IMR-90 (cell line): Measurements from ENCODE around the gene TMED8. TPM values are rescaled to one million over a fixed set of nuclear protein-coding genes. Genes with fewer than 3 reads are reported as not detected.

Experiments used
- ATAC-seq: fragments of 200-7000 bp; cut with Tn5 transposase; 2 replicates; pipeline ENCODE4 v1.9.1; 2020; ENCODE audit warnings: low read depth, mild to moderate bottlenecking, moderate library complexity
- BruUV-seq: library from RNA; stranded (reverse); fragments of 400-500 nt; replicated peaks from 2 replicates; lab custom pipeline; 2021; lab: Mats Ljungman, UMichigan
- CTCF ChIA-PET: fragments of 300-600 bp; formaldehyde crosslinking; extraction: SDS; loops from one replicate; lab custom pipeline; 2021; ENCODE audit warnings: antibody characterized with exemption; lab: Yijun Ruan, JAX
- POLR2A ChIA-PET: fragments of 300-600 bp; sonication (Branson Sonifier 250); formaldehyde crosslinking; loops from one replicate; lab custom pipeline; 2022; ENCODE audit warnings: antibody characterized with exemption; ENCODE audit not compliant: unreplicated experiment; lab: Charles Lee
- DNase-seq: peaks from one replicate; pipeline ENCODE4 v3.0.0; 2013
- H2AFZ ChIP-seq: replicated peaks from 2 replicates; pipeline ENCODE3; 2013; ENCODE audit warnings: low read length, mild to moderate bottlenecking; ENCODE audit not compliant: poor library complexity
- H2AK5ac ChIP-seq: 2 replicates; pipeline ENCODE4 v1.6.1; 2013; ENCODE audit warnings: low read depth, low read length, inconsistent platforms
- H2AK9ac ChIP-seq: replicated peaks from 2 replicates; pipeline ENCODE3; 2013; ENCODE audit warnings: mild to moderate bottlenecking, low read depth, low read length, moderate library complexity; ENCODE audit not compliant: poor library complexity
- H2BK120ac ChIP-seq: 2 replicates; pipeline ENCODE4 v1.6.1; 2013; ENCODE audit warnings: low read depth, low read length, inconsistent platforms
- H2BK15ac ChIP-seq: 3 replicates; pipeline ENCODE4 v1.6.1; 2013; ENCODE audit warnings: low read depth, low read length, inconsistent platforms
- H2BK20ac ChIP-seq: 2 replicates; pipeline ENCODE4 v1.6.1; 2013; ENCODE audit warnings: low read depth, mild to moderate bottlenecking, inconsistent platforms, low read length, moderate library complexity
- H2BK5ac ChIP-seq: 2 replicates; pipeline ENCODE4 v1.6.1; 2013; ENCODE audit warnings: mild to moderate bottlenecking, low read depth, low read length, inconsistent platforms; ENCODE audit not compliant: poor library complexity, severe bottlenecking
- H3K14ac ChIP-seq: replicated peaks from 2 replicates; pipeline ENCODE4 v1.6.1; 2013; ENCODE audit warnings: low read depth, low read length, inconsistent platforms
- H3K18ac ChIP-seq: 2 replicates; pipeline ENCODE4 v1.6.1; 2013; ENCODE audit warnings: low read depth, low read length, control low read depth
- H3K23ac ChIP-seq: 2 replicates; pipeline ENCODE4 v1.6.1; 2013; ENCODE audit warnings: low read depth, low read length, inconsistent platforms
- H3K27ac ChIP-seq: 2 replicates; pipeline ENCODE4 v1.5.1; 2013; ENCODE audit warnings: mild to moderate bottlenecking, control low read depth, low read length; ENCODE audit not compliant: insufficient read depth
- H3K27me3 ChIP-seq: 2 replicates; pipeline ENCODE4 v1.6.1; 2013; ENCODE audit warnings: low read length; ENCODE audit not compliant: control insufficient read depth, insufficient read depth
- H3K36me3 ChIP-seq: 2 replicates; pipeline ENCODE4 v1.6.1; 2013; ENCODE audit warnings: low read length, mixed read lengths; ENCODE audit not compliant: control insufficient read depth, insufficient read depth
- H3K4ac ChIP-seq: 2 replicates; pipeline ENCODE4 v1.6.1; 2013; ENCODE audit warnings: low read depth, low read length, inconsistent platforms
- H3K4me1 ChIP-seq: 2 replicates; pipeline ENCODE4 v1.6.1; 2013; ENCODE audit warnings: low read length, mixed read lengths; ENCODE audit not compliant: control insufficient read depth, insufficient read depth
- H3K4me2 ChIP-seq: 2 replicates; pipeline ENCODE4 v1.6.1; 2013; ENCODE audit warnings: low read depth, mild to moderate bottlenecking, control low read depth, low read length, moderate library complexity
- H3K4me3 ChIP-seq: 2 replicates; pipeline ENCODE4 v1.5.1; 2013; ENCODE audit warnings: low read depth, mild to moderate bottlenecking, control low read depth, low read length, moderate library complexity; ENCODE audit not compliant: insufficient read depth
- H3K56ac ChIP-seq: 2 replicates; pipeline ENCODE4 v1.6.1; 2013; ENCODE audit warnings: low read length, inconsistent platforms; ENCODE audit not compliant: insufficient read depth; ENCODE audit errors: extremely low read depth
- H3K79me1 ChIP-seq, 2 experiments: 2 replicates each; pipeline ENCODE4 v1.6.1; 2013; ENCODE audit warnings: low read length in 2 of 2, inconsistent platforms in 1 of 2, low read depth in 1 of 2
- H3K9ac ChIP-seq: 2 replicates; pipeline ENCODE4 v1.6.1; 2013; ENCODE audit warnings: low read depth, low read length, control low read depth
- H3K9me1 ChIP-seq: 2 replicates; pipeline ENCODE4 v1.6.1; 2013; ENCODE audit warnings: low read length, inconsistent platforms; ENCODE audit not compliant: insufficient read depth
- H3K9me3 ChIP-seq: 2 replicates; pipeline ENCODE4 v1.6.1; 2013; ENCODE audit warnings: low read length; ENCODE audit not compliant: control insufficient read depth, insufficient read depth
- H4K20me1 ChIP-seq: 2 replicates; pipeline ENCODE4 v1.6.1; 2013; ENCODE audit warnings: low read length, inconsistent platforms; ENCODE audit not compliant: insufficient read depth
- H4K5ac ChIP-seq: 2 replicates; pipeline ENCODE4 v1.6.1; 2013; ENCODE audit warnings: mild to moderate bottlenecking, low read depth, low read length, control low read depth
- H4K8ac ChIP-seq, 2 experiments: 2 replicates each; pipeline ENCODE4 v1.6.1; 2013; ENCODE audit warnings: low read depth in 2 of 2, low read length in 2 of 2, control low read depth in 1 of 2, inconsistent platforms in 1 of 2
- H4K91ac ChIP-seq: 2 replicates; pipeline ENCODE4 v1.6.1; 2013; ENCODE audit warnings: low read depth, low read length, inconsistent platforms; ENCODE audit not compliant: insufficient read depth
- BHLHE40 ChIP-seq: fragments of 150-350 bp; IDR thresholded peaks from 2 replicates; pipeline ENCODE4 v1.6.1; 2016; ENCODE audit warnings: mild to moderate bottlenecking, low read depth, low read length
- CEBPB ChIP-seq: IDR thresholded peaks from 2 replicates; pipeline ENCODE4 v1.6.1; 2012; ENCODE audit warnings: low read depth, low read length, improper control_type of control experiment
- CTCF ChIP-seq: conservative IDR thresholded peaks from 2 replicates; pipeline ENCODE4 v1.5.1; 2012; ENCODE audit warnings: mild to moderate bottlenecking, low read depth, low read length, improper control_type of control experiment
- ELK1 ChIP-seq: fragments of 150-350 bp; IDR thresholded peaks from 2 replicates; pipeline ENCODE4 v1.6.1; 2016; ENCODE audit warnings: low read depth, mild to moderate bottlenecking, low read length, moderate library complexity, borderline replicate concordance
- FOS ChIP-seq: fragments of 150-350 bp; IDR thresholded peaks from 2 replicates; pipeline ENCODE4 v1.6.1; 2016; ENCODE audit warnings: low read depth, low read length
- MAFK ChIP-seq: IDR thresholded peaks from 2 replicates; pipeline ENCODE4 v1.6.1; 2012; ENCODE audit warnings: low read depth, low read length, improper control_type of control experiment
- MXI1 ChIP-seq: IDR thresholded peaks from 2 replicates; pipeline ENCODE4 v1.6.1; 2012; ENCODE audit warnings: low read depth, mild to moderate bottlenecking, low read length, moderate library complexity, borderline replicate concordance
- NFE2L2 ChIP-seq: fragments of 150-350 bp; IDR thresholded peaks from 2 replicates; pipeline ENCODE4 v1.6.1; 2016; ENCODE audit warnings: low read depth, mild to moderate bottlenecking, low read length
- POLR2A ChIP-seq: IDR thresholded peaks from 2 replicates; pipeline ENCODE4 v1.6.1; 2012; ENCODE audit warnings: mild to moderate bottlenecking, low read depth, low read length
- RAD21 ChIP-seq: IDR thresholded peaks from 2 replicates; pipeline ENCODE4 v1.6.1; 2012; ENCODE audit warnings: low read length, improper control_type of control experiment
- RCOR1 ChIP-seq: IDR thresholded peaks from 2 replicates; pipeline ENCODE4 v1.6.1; 2012; ENCODE audit warnings: mild to moderate bottlenecking, low read length, improper control_type of control experiment; ENCODE audit not compliant: insufficient replicate concordance
- RFX5 ChIP-seq: IDR thresholded peaks from 2 replicates; pipeline ENCODE4 v1.8.0; 2012; ENCODE audit warnings: low read depth, mild to moderate bottlenecking, low read length, moderate library complexity
- SMC3 ChIP-seq: fragments of 150-350 bp; IDR thresholded peaks from 2 replicates; pipeline ENCODE4 v1.6.1; 2016; ENCODE audit warnings: low read depth, mild to moderate bottlenecking, antibody characterized with exemption, low read length, moderate library complexity
- USF2 ChIP-seq: fragments of 150-350 bp; IDR thresholded peaks from 2 replicates; pipeline ENCODE4 v1.6.1; 2017; ENCODE audit warnings: mild to moderate bottlenecking, antibody characterized with exemption, low read length, low read depth
- WGBS, 2 experiments: methylation state at CpG; one replicate each; pipeline versions ENCODE4 v1.1.5 to v1.1.7; 2013; ENCODE audit warnings: missing lambda C conversion rate in 2 of 2; ENCODE audit not compliant: insufficient read length in 1 of 2; ENCODE audit errors: extremely low coverage in 2 of 2; 5-methylcytosine and 5-hydroxymethylcytosine counted together
- dilution Hi-C: fragments of 300-500 bp; cut with HindIII; formaldehyde crosslinking; loops from one replicate; pipeline ENCODE4 v1.14.3; 2018; ENCODE audit warnings: low sequenced_read_pairs; ENCODE audit not compliant: unreplicated experiment
- in situ Hi-C: fragments of 300-500 bp; cut with MboI; formaldehyde crosslinking; loops from 3 replicates; pipeline ENCODE4 v1.14.3; 2019; ENCODE audit warnings: low sequenced_read_pairs, inconsistent platforms, mixed read lengths
- intact Hi-C: fragments of 100-400 bp; cut with micrococcal nuclease; formaldehyde crosslinking; loops from 2 replicates; pipeline ENCODE4 v1.10.0; 2022
- polyA plus RNA-seq, 3 experiments: library from polyadenylated mRNA; depleted of rRNA; stranded (reverse); fragments of >200 nt; gene quantifications; 2 replicates each; pipeline ENCODE4 v1.2.3, GENCODE V29; 2012; ENCODE audit warnings: low replicate concordance in 1 of 3
- total RNA-seq: library from RNA; depleted of rRNA; stranded (reverse); fragments of >200 nt; gene quantifications from 2 replicates; pipeline ENCODE4 v1.2.3, GENCODE V29; 2012

The TMED8 gene
- total and polyA plus RNA-seq, 2 of the 4 experiments (the other 2 are of a cell fraction), result 2.2 to 5.0 TPM

- TF ChIP-seq SMC3, result no peak; the same call in 1 of the 2 replicates
Observed at GRCh38 chr14:77314043-77314442, 62.9 kb downstream of the TMED8 start (continued).

GRCh38 chr14:77313371-77313770 lies 63.5 kb downstream of the TMED8 start:
- in situ Hi-C loops, result loop anchor here (25.0 kb wide), 1 partner anchor 426 kb away; no protein-coding TSS in a partner anchor
- Histone ChIP-seq H3K36me3 (no peaks in the 10 kb centered on the region), H3K23ac (peak overlapping the region; percentile 82), H3K27me3 (no peaks in the 10 kb centered on the region), H3K18ac (peak overlapping the region; percentile 33; the same call in 1 of the 2 replicates), H2BK15ac (peak overlapping the region; percentile 89), H4K20me1 (peaks cover 9% of the 10 kb centered on the region), H4K8ac (peak overlapping the region; percentile 8 to 42; a peak in 2 of 4 replicates), H4K91ac (peak overlapping the region; percentile 80), H3K4ac (peak overlapping the region; percentile 65), H3K27ac (peak overlapping the region; percentile 25; the same call in 1 of the 2 replicates), H2AK9ac (no peak overlapping the region), H2BK120ac (peak overlapping the region; percentile 86), H2AFZ (no peak overlapping the region), H3K9me3 (no peaks in the 10 kb centered on the region), H4K5ac (no peak overlapping the region), H2BK5ac (peak overlapping the region; percentile 64), H3K79me1 (peaks cover 13 to 57% of the 10 kb centered on the region in 2 experiments; a peak in 3 of 4 replicates), H3K14ac (peak overlapping the region; percentile 55; the same call in 1 of the 2 replicates), H2AK5ac (peak overlapping the region; percentile 66; the same call in 1 of the 2 replicates), H3K4me1 (peaks cover 15% of the 10 kb centered on the region), H3K4me3 (no peak overlapping the region), H3K4me2 (no peak overlapping the region), H2BK20ac (peak overlapping the region; percentile 88), H3K56ac (no peak overlapping the region), H3K9ac (no peak overlapping the region), H3K9me1 (peaks cover 13% of the 10 kb centered on the region)
- ATAC-seq, result no peak
- intact Hi-C loops, result loop anchor here (5.0 kb wide), 1 partner anchor 436 kb away; no protein-coding TSS in a partner anchor
- dilution Hi-C loops, result no loop called here
- no CpG with 5 or more reads among the region's 1 CpG for WGBS, 2 experiments
- ChIA-PET POLR2A (no interaction called here), CTCF (interaction anchor here (6.2 kb wide), 1 partner anchor 12 kb away, joined by 116 read pairs; no protein-coding TSS in a partner anchor)
- no TSS peak for BruUV-seq
- no peak for DNase-seq
- no peak for TF ChIP-seq SMC3
- no peak for TF ChIP-seq MXI1
- no peak for TF ChIP-seq POLR2A
- no peak for TF ChIP-seq USF2
- TF ChIP-seq ELK1, result no peak
- TF ChIP-seq CEBPB, result no peak
- TF ChIP-seq CTCF, result no peak
- TF ChIP-seq FOS, result no peak
- no peak for TF ChIP-seq NFE2L2
- no peak for TF ChIP-seq MAFK
- TF ChIP-seq RAD21, result no peak
- no peak for TF ChIP-seq RCOR1
- TF ChIP-seq BHLHE40, result no peak
- no peak for TF ChIP-seq RFX5
